Hypothalamus (tissue), 51 donors: ENCODE results near the gene CDK2AP2.

Source experiments
- DNase-seq, 51 donors: peaks; one replicate each; lab custom pipeline; 2025; lab: John Stamatoyannopoulos, UW

The CDK2AP2 gene

GRCh38 chr11:67504005-67504949, 3.7 kb downstream of the CDK2AP2 start:
- DNase-seq, result peak in 19 of 51 donors; percentile 5 to 66 (median 35)

- no peak for DNase-seq
These were observed 4.6 kb downstream of the CDK2AP2 start for GRCh38 chr11:67503119-67504004.

GRCh38 chr11:67502328-67502979, 5.5 kb downstream of the CDK2AP2 start:
- DNase-seq, result no peak

GRCh38 chr11:67501854-67502253, 6.1 kb downstream of the CDK2AP2 start:
- no peak for DNase-seq

- no peak for DNase-seq
These were observed 6.9 kb downstream of the CDK2AP2 start for GRCh38 chr11:67500831-67501715.

GRCh38 chr11:67500484-67500821, 7.5 kb downstream of the CDK2AP2 start:
- no peak for DNase-seq

GRCh38 chr11:67499808-67500483, 8.0 kb downstream of the CDK2AP2 start:
- no peak for DNase-seq

- DNase-seq, result no peak
These were observed 9.4 kb downstream of the CDK2AP2 start for GRCh38 chr11:67498544-67498972.

- DNase-seq, result no peak
These were observed 10.2 kb downstream of the CDK2AP2 start for GRCh38 chr11:67497656-67498291.

- DNase-seq, result no peak
These were observed 11.8 kb downstream of the CDK2AP2 start for GRCh38 chr11:67496113-67496512.

GRCh38 chr11:67495234-67496005, 12.5 kb downstream of the CDK2AP2 start:
- DNase-seq, result no peak

- DNase-seq, result no peak
These were observed 13.4 kb downstream of the CDK2AP2 start for GRCh38 chr11:67494371-67495233.

- no peak for DNase-seq
These were observed 14.2 kb downstream of the CDK2AP2 start for GRCh38 chr11:67493548-67494370.

- no peak for DNase-seq
These were observed 15.0 kb downstream of the CDK2AP2 start for GRCh38 chr11:67492801-67493547.

GRCh38 chr11:67492069-67492727, 15.8 kb downstream of the CDK2AP2 start:
- DNase-seq, result no peak
